Measurements from ENCODE around the gene DNAL1. TPM values are rescaled to one million over a fixed set of nuclear protein-coding genes. Genes with fewer than 3 reads are reported as not detected.
A peak's percentile ranks its signal among the peaks of the same experiment; 100 is the strongest.

Gene DNAL1
- total and polyA plus RNA-seq, 7 experiments from 2014 or later: 3.6 to 8.4 (median 5.3) TPM

DNA sequence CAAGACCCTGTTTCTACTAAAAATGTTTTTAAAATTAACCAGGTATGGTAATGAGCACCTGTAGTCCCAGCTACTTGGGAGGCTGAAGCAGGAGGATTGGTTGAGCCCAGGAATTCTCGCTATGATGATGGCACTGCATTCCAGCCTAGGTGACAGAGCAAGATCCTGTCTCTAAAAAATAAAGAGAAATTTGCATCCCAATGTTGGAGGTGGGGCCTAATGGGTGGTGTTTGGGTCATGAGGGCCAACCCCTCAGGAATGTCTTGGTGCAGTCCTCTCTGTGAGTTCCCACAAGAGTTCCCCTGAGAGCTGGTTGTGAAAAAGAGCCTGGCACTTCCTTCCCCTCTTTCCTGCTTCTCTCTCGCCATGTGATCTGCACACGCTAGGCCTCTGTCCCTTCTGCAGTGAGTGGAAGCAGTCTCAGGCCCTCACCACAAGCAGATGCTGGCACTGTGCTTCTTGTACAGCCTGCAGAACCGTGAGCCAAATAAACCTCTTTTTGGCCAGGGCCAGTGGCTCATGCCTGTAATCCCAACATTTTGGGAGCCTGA, 21.2 kb upstream of the DNAL1 start:
- H3K4me3 ChIP-seq (ENCODE audit: low read length): no peak overlapping the region
- H3K9me3 ChIP-seq (ENCODE audit: control insufficient read depth in 2 of 3, low read length in 3 of 3): no peaks in the 10 kb centered on the region
- CTCF ChIA-PET: no interaction called here
- H3K4me1 ChIP-seq (ENCODE audit: control insufficient read depth in 2 of 2, insufficient read depth in 2 of 2, low read length in 2 of 2): no peaks in the 10 kb centered on the region
- H3K36me3 Mint-ChIP-seq: no peaks in the 10 kb centered on the region
- no peaks in the 10 kb centered on the region for H3K36me3 ChIP-seq (ENCODE audit: control insufficient read depth in 2 of 3, insufficient read depth in 3 of 3, low read length in 3 of 3)
- POLR2A ChIA-PET: interaction anchor here (0.7 kb wide), 1 partner anchor 96 kb away, joined by 3 read pairs; no protein-coding TSS in a partner anchor
- intact Hi-C loops (cut with micrococcal nuclease): no loop called here
- no peaks in the 10 kb centered on the region for H3K27me3 ChIP-seq (ENCODE audit: control insufficient read depth in 2 of 2, insufficient read depth in 2 of 2, low read length in 2 of 2)
- no peak overlapping the region for H3K27ac Mint-ChIP-seq
- DNase-seq: no peak
- peaks cover 0 to 5% (median 0%) of the 10 kb centered on the region in 5 donors for H3K27me3 Mint-ChIP-seq
- H3K4me1 Mint-ChIP-seq: no peaks in the 10 kb centered on the region
- no peaks in the 10 kb centered on the region for H3K9me3 Mint-ChIP-seq
- no peak for ATAC-seq
- H3K27ac ChIP-seq (ENCODE audit: low read depth, low read length): no peak overlapping the region
- no peak overlapping the region for H3K4me3 Mint-ChIP-seq

- no peak overlapping the region for H3K4me3 ChIP-seq (ENCODE audit: low read length)
- no peaks in the 10 kb centered on the region for H3K9me3 ChIP-seq (ENCODE audit: control insufficient read depth in 2 of 3, low read length in 3 of 3)
- no peaks in the 10 kb centered on the region for H3K4me1 ChIP-seq (ENCODE audit: control insufficient read depth in 2 of 2, insufficient read depth in 2 of 2, low read length in 2 of 2)
- ATAC-seq (no peak), DNase-seq (no peak)
- intact Hi-C loops (cut with micrococcal nuclease): no loop called here
- Mint-ChIP-seq H3K27me3 (peaks cover 0 to 11% (median 5%) of the 10 kb centered on the region in 5 donors), H3K27ac (no peak overlapping the region), H3K36me3 (no peaks in the 10 kb centered on the region), H3K4me1 (no peaks in the 10 kb centered on the region), H3K9me3 (no peaks in the 10 kb centered on the region), H3K4me3 (no peak overlapping the region)
- ChIA-PET POLR2A (interaction anchor here (0.6 kb wide), 1 partner anchor 7 kb away, joined by 3 read pairs; no protein-coding TSS in a partner anchor), CTCF (no interaction called here)
- H3K27ac ChIP-seq (ENCODE audit: low read depth, low read length): no peak overlapping the region
- no peaks in the 10 kb centered on the region for H3K27me3 ChIP-seq (ENCODE audit: control insufficient read depth in 2 of 2, insufficient read depth in 2 of 2, low read length in 2 of 2)
- no peaks in the 10 kb centered on the region for H3K36me3 ChIP-seq (ENCODE audit: control insufficient read depth in 2 of 3, insufficient read depth in 3 of 3, low read length in 3 of 3)
These were observed 19.1 kb upstream of the DNAL1 start for GRCh38 chr14:73625706-73626105.

DNA sequence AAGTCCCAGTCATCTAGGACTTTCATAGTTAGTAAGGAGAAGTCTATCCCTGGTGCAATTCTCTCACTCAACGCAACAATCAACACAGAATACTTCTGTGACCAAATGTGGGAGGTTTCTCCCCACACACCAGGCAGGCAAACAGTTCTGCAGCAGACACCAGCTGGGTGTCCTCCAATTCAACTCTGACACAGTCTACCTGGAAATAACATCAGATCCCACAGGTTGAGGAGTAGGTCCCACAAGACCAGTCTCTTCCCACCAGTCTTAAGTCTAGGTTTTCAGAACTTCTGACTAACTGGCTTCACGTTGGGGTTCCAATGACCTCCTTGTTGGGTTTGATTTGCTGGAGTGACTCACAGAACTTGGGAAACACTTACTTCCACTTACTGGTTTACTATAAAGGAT, 17.6 kb upstream of the DNAL1 start:
- peaks cover 4 to 16% (median 6%) of the 10 kb centered on the region in 5 donors for H3K27me3 Mint-ChIP-seq
- no peak overlapping the region for H3K4me3 ChIP-seq (ENCODE audit: low read length)
- no peaks in the 10 kb centered on the region for H3K9me3 ChIP-seq (ENCODE audit: control insufficient read depth in 2 of 3, low read length in 3 of 3)
- H3K27ac ChIP-seq (ENCODE audit: low read depth, low read length): no peak overlapping the region
- H3K27ac Mint-ChIP-seq: no peak overlapping the region
- ATAC-seq: no peak
- intact Hi-C loops (cut with micrococcal nuclease): no loop called here
- ChIA-PET POLR2A (no interaction called here), CTCF (interaction anchor here (0.6 kb wide), 2 partner anchors 13 to 35 kb away, joined by 3 read pairs; no protein-coding TSS in a partner anchor)
- no peak for DNase-seq
- H3K4me1 Mint-ChIP-seq: no peaks in the 10 kb centered on the region
- H3K36me3 ChIP-seq (ENCODE audit: control insufficient read depth in 2 of 3, insufficient read depth in 3 of 3, low read length in 3 of 3): no peaks in the 10 kb centered on the region
- H3K36me3 Mint-ChIP-seq: no peaks in the 10 kb centered on the region
- no peaks in the 10 kb centered on the region for H3K4me1 ChIP-seq (ENCODE audit: control insufficient read depth in 2 of 2, insufficient read depth in 2 of 2, low read length in 2 of 2)
- no peak overlapping the region for H3K4me3 Mint-ChIP-seq
- H3K27me3 ChIP-seq (ENCODE audit: control insufficient read depth in 2 of 2, insufficient read depth in 2 of 2, low read length in 2 of 2): no peaks in the 10 kb centered on the region
- H3K9me3 Mint-ChIP-seq: no peaks in the 10 kb centered on the region

- ChIA-PET POLR2A (no interaction called here), CTCF (interaction anchor here (0.6 to 1.1 kb wide), 2 partner anchors 122 to 142 kb away, joined by 3 to 7 read pairs; no protein-coding TSS in a partner anchor)
- Histone ChIP-seq H3K36me3 (ENCODE audit: control insufficient read depth in 2 of 3, insufficient read depth in 3 of 3, low read length in 3 of 3) (no peaks in the 10 kb centered on the region), H3K4me3 (ENCODE audit: low read length) (no peak overlapping the region), H3K4me1 (ENCODE audit: control insufficient read depth in 2 of 2, insufficient read depth in 2 of 2, low read length in 2 of 2) (no peaks in the 10 kb centered on the region), H3K27ac (ENCODE audit: low read depth, low read length) (no peak overlapping the region), H3K27me3 (ENCODE audit: control insufficient read depth in 2 of 2, insufficient read depth in 2 of 2, low read length in 2 of 2) (no peaks in the 10 kb centered on the region), H3K9me3 (ENCODE audit: control insufficient read depth in 2 of 3, low read length in 3 of 3) (no peaks in the 10 kb centered on the region)
- no peak for ATAC-seq
- no peak for DNase-seq
- no peaks in the 10 kb centered on the region for H3K9me3 Mint-ChIP-seq
- peaks cover 8 to 33% (median 11%) of the 10 kb centered on the region in 5 donors for H3K27me3 Mint-ChIP-seq
- intact Hi-C loops (cut with micrococcal nuclease): loop anchor here in 1 of 2 donors (5.0 kb wide), 1 partner anchor 138 kb away; the partner anchor contains the start of gene RIOX1
- H3K4me1 Mint-ChIP-seq: peaks cover 0 to 7% (median 5%) of the 10 kb centered on the region in 7 donors
- H3K27ac Mint-ChIP-seq: no peak overlapping the region
- no peaks in the 10 kb centered on the region for H3K36me3 Mint-ChIP-seq
- no peak overlapping the region for H3K4me3 Mint-ChIP-seq
These were observed 14.6 kb upstream of the DNAL1 start for GRCh38 chr14:73630009-73630780.

DNA sequence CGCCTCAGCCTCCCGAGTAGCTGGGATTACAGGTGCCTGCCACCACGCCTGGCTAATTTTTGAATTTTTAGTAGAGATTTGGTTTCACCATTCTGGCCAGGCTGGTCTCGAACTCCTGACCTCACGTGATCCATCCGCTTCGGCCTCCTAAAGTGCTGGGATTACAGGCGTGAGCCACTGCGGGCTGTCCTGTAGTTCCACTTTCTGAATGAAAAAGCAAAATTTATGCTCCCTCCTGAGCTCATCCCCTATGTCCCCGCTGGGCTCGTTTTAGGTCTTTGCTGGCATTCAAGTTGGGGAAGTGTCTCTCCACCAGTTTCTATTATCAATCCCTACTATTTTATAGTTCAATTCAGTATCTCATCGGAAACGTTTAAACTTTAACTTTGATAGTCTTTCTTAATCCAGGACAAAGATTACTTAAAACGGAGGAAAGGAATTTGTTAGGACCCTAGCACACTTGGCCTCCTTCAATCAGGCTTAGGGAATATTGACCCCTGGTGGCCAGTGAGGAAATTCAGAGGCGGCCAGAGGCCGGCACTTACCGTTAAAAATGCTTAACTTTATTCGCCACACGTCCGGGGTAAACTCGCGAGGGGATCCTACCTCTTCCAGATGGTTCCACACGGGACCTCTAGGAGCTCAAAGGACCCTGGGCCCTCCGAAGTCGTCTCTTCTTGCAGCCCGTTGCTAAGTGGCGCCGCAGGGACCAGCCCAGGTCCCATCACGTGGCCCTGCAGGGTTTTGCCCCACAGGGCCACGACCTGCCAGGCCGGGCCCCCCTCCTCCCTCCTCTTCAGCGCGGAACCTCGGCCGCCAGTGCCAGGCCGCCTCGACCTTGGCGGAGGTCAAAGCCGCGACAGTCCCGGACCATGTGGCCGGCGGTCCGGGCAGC, 11.4 kb upstream of the DNAL1 start:
- peak overlapping the region; percentile 56 for H3K4me3 ChIP-seq (ENCODE audit: low read length)
- Mint-ChIP-seq H3K27me3 (peaks cover 8 to 42% (median 11%) of the 10 kb centered on the region in 5 donors), H3K4me1 (peaks cover 0 to 7% (median 5%) of the 10 kb centered on the region in 7 donors), H3K36me3 (no peaks in the 10 kb centered on the region), H3K4me3 (peak overlapping the region; percentile 59 to 86 (median 78)), H3K27ac (peak overlapping the region in 2 of 9 donors; percentile 46 to 69), H3K9me3 (no peaks in the 10 kb centered on the region)
- no peaks in the 10 kb centered on the region for H3K27me3 ChIP-seq (ENCODE audit: control insufficient read depth in 2 of 2, insufficient read depth in 2 of 2, low read length in 2 of 2)
- peak; percentile 89 for ATAC-seq
- POLR2A ChIA-PET: interaction anchor here (0.9 to 2.0 kb wide), 3 partner anchors 11 to 143 kb away, joined by 3 to 5 read pairs (median 3); partner anchors contain the start of genes DNAL1 and RIOX1
- H3K4me1 ChIP-seq (ENCODE audit: control insufficient read depth in 2 of 2, insufficient read depth in 2 of 2, low read length in 2 of 2): no peaks in the 10 kb centered on the region
- H3K36me3 ChIP-seq (ENCODE audit: control insufficient read depth in 2 of 3, insufficient read depth in 3 of 3, low read length in 3 of 3): no peaks in the 10 kb centered on the region
- DNase-seq: peak; percentile 17 to 65 (median 58)
- CTCF ChIA-PET: interaction anchor here (0.5 to 3.8 kb wide), 9 partner anchors 18 to 533 kb away, joined by 3 to 43 read pairs (median 3); no protein-coding TSS in a partner anchor
- intact Hi-C loops (cut with micrococcal nuclease): loop anchor here (1.0 to 5.0 kb wide), 8 partner anchors 21 to 461 kb away; partner anchors contain the start of genes ACOT2 (in 1 of the 2), ACOT6 (in 1 of the 2) and RIOX1 (in 1 of the 2)
- no peaks in the 10 kb centered on the region for H3K9me3 ChIP-seq (ENCODE audit: control insufficient read depth in 2 of 3, low read length in 3 of 3)
- H3K27ac ChIP-seq (ENCODE audit: low read depth, low read length): peak overlapping the region; percentile 42

All from naive thymus-derived CD4-positive, alpha-beta T cell (primary cell).